ENCODE measurements around the gene ADAMTSL3. TPM values are rescaled to one million over a fixed set of nuclear protein-coding genes. Genes with fewer than 3 reads are reported as not detected.

Gene ADAMTSL3
- total and polyA plus RNA-seq, 2 of the 8 experiments (the other 6 are each of a cell fraction or from before 2014, with no cell fraction given), result 0.35 to 1.4 TPM

DNA sequence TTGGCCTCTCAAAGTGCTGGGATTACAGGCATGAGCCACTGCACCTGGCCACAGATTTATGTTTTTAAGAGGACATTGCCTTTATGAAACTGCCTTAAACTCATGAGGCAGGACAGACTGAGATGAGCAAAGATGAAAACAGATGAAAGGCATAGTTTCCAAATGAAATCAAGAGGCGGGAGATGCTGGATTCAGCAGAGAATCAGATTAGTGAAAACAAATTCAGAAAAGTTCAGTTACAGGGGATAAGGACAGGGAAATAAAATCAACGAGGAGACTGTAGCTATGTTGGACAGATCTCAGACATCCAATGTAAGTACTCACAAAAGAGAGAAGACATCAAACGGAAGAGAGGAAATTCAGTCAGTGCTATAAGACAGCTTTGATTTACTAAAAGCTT lies 68.1 kb downstream of the ADAMTSL3 start (continued):
- TF ChIP-seq, protein P1, sequence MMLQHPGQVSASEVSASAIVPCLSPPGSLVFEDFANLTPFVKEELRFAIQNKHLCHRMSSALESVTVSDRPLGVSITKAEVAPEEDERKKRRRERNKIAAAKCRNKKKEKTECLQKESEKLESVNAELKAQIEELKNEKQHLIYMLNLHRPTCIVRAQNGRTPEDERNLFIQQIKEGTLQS (IDR thresholded peaks at IDR 0.05; ENCODE audit: insufficient read depth, low read depth, low read length), result no peak
- TF ChIP-seq NRF1 (IDR thresholded peaks at IDR 0.05; ENCODE audit: low read depth, low read length), result no peak
- TF ChIP-seq, protein P2, sequence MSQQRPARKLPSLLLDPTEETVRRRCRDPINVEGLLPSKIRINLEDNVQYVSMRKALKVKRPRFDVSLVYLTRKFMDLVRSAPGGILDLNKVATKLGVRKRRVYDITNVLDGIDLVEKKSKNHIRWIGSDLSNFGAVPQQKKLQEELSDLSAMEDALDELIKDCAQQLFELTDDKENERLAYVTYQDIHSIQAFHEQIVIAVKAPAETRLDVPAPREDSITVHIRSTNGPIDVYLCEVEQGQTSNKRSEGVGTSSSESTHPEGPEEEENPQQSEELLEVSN (IDR thresholded peaks at IDR 0.05), result no peak
- no peak for TF ChIP-seq TEAD4 (IDR thresholded peaks at IDR 0.05; ENCODE audit: low read depth, low read length)
- no peak for TF ChIP-seq POU5F1 (IDR thresholded peaks at IDR 0.05; ENCODE audit: low read depth, low read length)
- TF ChIP-seq RAD21 (IDR thresholded peaks at IDR 0.05 in 1 of 2, conservative IDR thresholded peaks at IDR 0.05 in 1 of 2; ENCODE audit: low read depth in 2 of 2, low read length in 2 of 2), result no peak
